Measurements from ENCODE around the gene SCYL1.
A peak's percentile ranks its signal among the peaks of the same experiment; 100 is the strongest.

The SCYL1 gene

DNA sequence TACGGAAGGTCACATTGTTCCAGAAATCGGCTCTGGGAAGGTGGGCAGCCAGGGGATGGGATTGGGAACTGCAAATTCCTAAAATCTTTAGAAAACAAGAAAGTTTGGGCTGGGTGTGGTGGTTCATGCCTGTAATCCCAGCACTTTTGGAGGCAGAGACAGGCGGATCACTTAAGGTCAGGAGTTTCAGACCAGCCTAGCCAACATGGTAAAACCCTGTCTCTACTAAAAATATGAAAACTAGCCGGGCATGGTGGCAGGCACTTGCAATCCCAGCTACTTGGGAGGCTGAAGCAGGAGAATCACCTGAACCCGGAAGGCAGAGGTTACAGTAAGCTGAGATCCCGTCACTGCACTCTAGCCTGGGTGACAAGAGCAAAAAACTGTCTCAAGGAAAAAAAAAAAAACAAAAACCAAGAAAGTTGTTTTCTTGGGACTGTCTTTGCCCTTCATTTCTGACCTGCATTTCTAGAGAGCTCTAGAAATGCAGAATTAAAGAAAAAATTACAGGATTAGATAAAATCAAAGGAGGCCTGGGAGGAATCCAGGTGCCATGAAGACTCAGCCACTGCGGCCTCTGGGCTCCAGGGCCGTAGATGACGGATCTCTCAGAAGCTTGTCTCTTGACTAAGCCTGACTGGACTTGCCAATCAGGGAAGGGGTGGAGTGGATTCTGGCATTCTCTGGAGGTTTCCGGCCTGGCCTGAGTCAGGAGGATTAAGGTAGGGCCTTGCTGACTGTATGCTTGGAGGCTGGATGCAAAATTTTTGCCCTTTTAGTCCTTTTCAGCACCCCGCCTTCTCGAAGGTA is 31.3 kb upstream of the SCYL1 start:
- DNase-seq: no peak

DNA sequence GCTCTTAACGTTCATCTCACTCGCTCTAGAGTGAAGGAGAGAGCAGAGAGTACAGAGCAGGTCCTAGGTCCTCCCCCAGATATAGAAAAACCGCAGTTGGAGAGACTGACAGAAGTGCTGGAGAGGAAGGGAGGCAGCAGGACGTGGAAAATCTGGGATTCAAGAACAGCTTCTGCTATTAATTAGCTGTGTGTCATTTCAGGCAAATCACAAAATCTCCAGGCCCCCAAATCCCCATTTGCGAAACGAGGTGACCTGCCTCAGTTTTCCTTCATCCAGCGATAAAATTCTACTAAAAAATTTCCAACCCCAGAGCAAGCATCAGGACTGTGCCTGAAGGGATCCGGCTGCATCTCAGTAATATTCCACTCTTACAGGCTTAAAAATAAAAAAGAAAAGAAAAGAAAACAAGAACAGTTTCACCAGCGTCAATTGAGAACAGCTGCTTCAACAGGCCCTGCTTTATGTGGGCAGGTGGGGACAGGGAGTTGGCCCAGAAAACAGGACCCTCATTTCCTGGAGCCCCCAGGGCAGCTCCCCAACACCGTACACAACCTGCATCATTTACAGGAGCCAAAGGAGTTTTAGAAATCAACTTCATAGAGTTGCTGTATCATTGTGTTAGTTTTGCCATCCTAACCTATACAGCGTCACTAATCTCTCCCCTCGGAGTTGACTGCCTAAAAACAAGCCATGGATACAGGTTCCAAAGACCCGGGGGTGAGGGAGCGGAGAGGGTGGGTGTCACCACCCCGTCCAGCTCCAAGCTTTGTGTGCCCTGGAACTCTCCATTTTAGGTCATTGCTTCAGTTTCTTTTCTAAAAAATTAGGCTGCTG is 28.4 kb upstream of the SCYL1 start:
- DNase-seq: no peak

DNA sequence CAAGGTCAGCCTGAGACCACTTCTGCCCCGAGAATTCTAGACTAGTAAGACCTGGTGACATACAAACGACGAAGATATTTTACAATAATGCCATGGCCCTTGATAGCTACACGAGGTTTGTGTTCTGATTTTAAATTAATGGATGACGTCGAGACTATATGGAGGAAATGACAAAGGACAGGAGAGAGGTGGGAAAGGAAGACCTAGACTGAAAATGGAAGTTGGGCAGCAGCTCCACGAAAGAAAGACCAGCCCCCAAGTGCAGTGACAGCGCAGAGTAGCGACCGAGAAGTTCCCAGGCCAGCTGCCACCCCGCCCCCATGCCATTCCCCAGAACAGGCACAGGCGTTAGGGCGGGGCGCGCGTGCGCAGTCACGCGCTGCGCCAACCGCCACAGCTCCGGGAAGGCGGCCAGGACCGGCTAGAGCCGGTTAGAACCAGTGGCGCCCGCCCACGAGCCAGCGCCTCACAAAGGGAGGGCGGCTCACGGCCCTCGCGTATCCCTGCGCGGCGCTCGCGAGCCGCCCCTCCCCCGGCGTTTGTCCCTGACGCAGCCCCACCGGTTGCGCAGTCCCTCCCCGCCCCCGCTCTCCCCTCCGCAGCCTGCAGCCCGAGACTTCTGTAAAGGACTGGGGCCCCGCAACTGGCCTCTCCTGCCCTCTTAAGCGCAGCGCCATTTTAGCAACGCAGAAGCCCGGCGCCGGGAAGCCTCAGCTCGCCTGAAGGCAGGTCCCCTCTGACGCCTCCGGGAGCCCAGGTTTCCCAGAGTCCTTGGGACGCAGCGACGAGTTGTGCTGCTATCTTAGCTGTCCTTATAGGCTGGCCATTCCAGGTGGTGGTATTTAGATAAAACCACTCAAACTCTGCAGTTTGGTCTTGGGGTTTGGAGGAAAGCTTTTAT is 27.5 kb upstream of the SCYL1 start:
- DNase-seq: peak; percentile 99

DNA sequence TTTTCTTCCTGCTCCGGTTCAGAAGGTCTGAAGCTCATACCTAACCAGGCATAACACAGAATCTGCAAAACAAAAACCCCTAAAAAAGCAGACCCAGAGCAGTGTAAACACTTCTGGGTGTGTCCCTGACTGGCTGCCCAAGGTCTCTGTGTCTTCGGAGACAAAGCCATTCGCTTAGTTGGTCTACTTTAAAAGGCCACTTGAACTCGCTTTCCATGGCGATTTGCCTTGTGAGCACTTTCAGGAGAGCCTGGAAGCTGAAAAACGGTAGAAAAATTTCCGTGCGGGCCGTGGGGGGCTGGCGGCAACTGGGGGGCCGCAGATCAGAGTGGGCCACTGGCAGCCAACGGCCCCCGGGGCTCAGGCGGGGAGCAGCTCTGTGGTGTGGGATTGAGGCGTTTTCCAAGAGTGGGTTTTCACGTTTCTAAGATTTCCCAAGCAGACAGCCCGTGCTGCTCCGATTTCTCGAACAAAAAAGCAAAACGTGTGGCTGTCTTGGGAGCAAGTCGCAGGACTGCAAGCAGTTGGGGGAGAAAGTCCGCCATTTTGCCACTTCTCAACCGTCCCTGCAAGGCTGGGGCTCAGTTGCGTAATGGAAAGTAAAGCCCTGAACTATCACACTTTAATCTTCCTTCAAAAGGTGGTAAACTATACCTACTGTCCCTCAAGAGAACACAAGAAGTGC is 26.7 kb upstream of the SCYL1 start:
- peak; percentile 68 for DNase-seq

DNA sequence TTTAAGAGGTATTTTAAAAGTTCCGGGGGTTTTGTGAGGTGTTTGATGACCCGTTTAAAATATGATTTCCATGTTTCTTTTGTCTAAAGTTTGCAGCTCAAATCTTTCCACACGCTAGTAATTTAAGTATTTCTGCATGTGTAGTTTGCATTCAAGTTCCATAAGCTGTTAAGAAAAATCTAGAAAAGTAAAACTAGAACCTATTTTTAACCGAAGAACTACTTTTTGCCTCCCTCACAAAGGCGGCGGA is 26.2 kb upstream of the SCYL1 start:
- DNase-seq: no peak

DNA sequence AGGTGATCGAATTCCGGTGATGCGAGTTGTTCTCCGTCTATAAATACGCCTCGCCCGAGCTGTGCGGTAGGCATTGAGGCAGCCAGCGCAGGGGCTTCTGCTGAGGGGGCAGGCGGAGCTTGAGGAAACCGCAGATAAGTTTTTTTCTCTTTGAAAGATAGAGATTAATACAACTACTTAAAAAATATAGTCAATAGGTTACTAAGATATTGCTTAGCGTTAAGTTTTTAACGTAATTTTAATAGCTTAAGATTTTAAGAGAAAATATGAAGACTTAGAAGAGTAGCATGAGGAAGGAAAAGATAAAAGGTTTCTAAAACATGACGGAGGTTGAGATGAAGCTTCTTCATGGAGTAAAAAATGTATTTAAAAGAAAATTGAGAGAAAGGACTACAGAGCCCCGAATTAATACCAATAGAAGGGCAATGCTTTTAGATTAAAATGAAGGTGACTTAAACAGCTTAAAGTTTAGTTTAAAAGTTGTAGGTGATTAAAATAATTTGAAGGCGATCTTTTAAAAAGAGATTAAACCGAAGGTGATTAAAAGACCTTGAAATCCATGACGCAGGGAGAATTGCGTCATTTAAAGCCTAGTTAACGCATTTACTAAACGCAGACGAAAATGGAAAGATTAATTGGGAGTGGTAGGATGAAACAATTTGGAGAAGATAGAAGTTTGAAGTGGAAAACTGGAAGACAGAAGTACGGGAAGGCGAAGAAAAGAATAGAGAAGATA is 25.7 kb upstream of the SCYL1 start, which contains the start of gene MALAT1:
TSS of gene MALAT1 (plus strand) at position 69 of the 736 bp plus-strand sequence.
- DNase-seq: peak; percentile 94

DNA sequence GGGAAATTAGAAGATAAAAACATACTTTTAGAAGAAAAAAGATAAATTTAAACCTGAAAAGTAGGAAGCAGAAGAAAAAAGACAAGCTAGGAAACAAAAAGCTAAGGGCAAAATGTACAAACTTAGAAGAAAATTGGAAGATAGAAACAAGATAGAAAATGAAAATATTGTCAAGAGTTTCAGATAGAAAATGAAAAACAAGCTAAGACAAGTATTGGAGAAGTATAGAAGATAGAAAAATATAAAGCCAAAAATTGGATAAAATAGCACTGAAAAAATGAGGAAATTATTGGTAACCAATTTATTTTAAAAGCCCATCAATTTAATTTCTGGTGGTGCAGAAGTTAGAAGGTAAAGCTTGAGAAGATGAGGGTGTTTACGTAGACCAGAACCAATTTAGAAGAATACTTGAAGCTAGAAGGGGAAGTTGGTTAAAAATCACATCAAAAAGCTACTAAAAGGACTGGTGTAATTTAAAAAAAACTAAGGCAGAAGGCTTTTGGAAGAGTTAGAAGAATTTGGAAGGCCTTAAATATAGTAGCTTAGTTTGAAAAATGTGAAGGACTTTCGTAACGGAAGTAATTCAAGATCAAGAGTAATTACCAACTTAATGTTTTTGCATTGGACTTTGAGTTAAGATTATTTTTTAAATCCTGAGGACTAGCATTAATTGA is 25.0 kb upstream of the SCYL1 start:
- no peak for DNase-seq

DNA sequence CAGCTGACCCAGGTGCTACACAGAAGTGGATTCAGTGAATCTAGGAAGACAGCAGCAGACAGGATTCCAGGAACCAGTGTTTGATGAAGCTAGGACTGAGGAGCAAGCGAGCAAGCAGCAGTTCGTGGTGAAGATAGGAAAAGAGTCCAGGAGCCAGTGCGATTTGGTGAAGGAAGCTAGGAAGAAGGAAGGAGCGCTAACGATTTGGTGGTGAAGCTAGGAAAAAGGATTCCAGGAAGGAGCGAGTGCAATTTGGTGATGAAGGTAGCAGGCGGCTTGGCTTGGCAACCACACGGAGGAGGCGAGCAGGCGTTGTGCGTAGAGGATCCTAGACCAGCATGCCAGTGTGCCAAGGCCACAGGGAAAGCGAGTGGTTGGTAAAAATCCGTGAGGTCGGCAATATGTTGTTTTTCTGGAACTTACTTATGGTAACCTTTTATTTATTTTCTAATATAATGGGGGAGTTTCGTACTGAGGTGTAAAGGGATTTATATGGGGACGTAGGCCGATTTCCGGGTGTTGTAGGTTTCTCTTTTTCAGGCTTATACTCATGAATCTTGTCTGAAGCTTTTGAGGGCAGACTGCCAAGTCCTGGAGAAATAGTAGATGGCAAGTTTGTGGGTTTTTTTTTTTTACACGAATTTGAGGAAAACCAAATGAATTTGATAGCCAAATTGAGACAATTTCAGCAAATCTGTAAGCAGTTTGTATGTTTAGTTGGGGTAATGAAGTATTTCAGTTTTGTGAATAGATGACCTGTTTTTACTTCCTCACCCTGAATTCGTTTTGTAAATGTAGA is 24.3 kb upstream of the SCYL1 start:
- peak; percentile 43 for DNase-seq

DNA sequence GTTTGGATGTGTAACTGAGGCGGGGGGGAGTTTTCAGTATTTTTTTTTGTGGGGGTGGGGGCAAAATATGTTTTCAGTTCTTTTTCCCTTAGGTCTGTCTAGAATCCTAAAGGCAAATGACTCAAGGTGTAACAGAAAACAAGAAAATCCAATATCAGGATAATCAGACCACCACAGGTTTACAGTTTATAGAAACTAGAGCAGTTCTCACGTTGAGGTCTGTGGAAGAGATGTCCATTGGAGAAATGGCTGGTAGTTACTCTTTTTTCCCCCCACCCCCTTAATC is 23.8 kb upstream of the SCYL1 start:
- DNase-seq: no peak

DNA sequence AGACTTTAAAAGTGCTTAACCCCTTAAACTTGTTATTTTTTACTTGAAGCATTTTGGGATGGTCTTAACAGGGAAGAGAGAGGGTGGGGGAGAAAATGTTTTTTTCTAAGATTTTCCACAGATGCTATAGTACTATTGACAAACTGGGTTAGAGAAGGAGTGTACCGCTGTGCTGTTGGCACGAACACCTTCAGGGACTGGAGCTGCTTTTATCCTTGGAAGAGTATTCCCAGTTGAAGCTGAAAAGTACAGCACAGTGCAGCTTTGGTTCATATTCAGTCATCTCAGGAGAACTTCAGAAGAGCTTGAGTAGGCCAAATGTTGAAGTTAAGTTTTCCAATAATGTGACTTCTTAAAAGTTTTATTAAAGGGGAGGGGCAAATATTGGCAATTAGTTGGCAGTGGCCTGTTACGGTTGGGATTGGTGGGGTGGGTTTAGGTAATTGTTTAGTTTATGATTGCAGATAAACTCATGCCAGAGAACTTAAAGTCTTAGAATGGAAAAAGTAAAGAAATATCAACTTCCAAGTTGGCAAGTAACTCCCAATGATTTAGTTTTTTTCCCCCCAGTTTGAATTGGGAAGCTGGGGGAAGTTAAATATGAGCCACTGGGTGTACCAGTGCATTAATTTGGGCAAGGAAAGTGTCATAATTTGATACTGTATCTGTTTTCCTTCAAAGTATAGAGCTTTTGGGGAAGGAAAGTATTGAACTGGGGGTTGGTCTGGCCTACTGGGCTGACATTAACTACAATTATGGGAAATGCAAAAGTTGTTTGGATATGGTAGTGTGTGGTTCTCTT is 23.2 kb upstream of the SCYL1 start:
- DNase-seq: no peak

DNA sequence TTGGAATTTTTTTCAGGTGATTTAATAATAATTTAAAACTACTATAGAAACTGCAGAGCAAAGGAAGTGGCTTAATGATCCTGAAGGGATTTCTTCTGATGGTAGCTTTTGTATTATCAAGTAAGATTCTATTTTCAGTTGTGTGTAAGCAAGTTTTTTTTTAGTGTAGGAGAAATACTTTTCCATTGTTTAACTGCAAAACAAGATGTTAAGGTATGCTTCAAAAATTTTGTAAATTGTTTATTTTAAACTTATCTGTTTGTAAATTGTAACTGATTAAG is 22.7 kb upstream of the SCYL1 start:
- DNase-seq: no peak

DNA sequence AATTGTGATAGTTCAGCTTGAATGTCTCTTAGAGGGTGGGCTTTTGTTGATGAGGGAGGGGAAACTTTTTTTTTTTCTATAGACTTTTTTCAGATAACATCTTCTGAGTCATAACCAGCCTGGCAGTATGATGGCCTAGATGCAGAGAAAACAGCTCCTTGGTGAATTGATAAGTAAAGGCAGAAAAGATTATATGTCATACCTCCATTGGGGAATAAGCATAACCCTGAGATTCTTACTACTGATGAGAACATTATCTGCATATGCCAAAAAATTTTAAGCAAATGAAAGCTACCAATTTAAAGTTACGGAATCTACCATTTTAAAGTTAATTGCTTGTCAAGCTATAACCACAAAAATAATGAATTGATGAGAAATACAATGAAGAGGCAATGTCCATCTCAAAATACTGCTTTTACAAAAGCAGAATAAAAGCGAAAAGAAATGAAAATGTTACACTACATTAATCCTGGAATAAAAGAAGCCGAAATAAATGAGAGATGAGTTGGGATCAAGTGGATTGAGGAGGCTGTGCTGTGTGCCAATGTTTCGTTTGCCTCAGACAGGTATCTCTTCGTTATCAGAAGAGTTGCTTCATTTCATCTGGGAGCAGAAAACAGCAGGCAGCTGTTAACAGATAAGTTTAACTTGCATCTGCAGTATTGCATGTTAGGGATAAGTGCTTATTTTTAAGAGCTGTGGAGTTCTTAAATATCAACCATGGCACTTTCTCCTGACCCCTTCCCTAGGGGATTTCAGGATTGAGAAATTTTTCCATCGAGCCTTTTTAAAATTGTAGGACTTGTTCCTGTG is 22.1 kb upstream of the SCYL1 start:
- no peak for DNase-seq

DNA sequence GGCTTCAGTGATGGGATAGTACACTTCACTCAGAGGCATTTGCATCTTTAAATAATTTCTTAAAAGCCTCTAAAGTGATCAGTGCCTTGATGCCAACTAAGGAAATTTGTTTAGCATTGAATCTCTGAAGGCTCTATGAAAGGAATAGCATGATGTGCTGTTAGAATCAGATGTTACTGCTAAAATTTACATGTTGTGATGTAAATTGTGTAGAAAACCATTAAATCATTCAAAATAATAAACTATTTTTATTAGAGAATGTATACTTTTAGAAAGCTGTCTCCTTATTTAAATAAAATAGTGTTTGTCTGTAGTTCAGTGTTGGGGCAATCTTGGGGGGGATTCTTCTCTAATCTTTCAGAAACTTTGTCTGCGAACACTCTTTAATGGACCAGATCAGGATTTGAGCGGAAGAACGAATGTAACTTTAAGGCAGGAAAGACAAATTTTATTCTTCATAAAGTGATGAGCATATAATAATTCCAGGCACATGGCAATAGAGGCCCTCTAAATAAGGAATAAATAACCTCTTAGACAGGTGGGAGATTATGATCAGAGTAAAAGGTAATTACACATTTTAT is 21.4 kb upstream of the SCYL1 start:
- DNase-seq: no peak

DNA sequence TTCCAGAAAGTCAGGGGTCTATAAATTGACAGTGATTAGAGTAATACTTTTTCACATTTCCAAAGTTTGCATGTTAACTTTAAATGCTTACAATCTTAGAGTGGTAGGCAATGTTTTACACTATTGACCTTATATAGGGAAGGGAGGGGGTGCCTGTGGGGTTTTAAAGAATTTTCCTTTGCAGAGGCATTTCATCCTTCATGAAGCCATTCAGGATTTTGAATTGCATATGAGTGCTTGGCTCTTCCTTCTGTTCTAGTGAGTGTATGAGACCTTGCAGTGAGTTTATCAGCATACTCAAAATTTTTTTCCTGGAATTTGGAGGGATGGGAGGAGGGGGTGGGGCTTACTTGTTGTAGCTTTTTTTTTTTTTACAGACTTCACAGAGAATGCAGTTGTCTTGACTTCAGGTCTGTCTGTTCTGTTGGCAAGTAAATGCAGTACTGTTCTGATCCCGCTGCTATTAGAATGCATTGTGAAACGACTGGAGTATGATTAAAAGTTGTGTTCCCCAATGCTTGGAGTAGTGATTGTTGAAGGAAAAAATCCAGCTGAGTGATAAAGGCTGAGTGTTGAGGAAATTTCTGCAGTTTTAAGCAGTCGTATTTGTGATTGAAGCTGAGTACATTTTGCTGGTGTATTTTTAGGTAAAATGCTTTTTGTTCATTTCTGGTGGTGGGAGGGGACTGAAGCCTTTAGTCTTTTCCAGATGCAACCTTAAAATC is 20.8 kb upstream of the SCYL1 start:
- no peak for DNase-seq

DNA sequence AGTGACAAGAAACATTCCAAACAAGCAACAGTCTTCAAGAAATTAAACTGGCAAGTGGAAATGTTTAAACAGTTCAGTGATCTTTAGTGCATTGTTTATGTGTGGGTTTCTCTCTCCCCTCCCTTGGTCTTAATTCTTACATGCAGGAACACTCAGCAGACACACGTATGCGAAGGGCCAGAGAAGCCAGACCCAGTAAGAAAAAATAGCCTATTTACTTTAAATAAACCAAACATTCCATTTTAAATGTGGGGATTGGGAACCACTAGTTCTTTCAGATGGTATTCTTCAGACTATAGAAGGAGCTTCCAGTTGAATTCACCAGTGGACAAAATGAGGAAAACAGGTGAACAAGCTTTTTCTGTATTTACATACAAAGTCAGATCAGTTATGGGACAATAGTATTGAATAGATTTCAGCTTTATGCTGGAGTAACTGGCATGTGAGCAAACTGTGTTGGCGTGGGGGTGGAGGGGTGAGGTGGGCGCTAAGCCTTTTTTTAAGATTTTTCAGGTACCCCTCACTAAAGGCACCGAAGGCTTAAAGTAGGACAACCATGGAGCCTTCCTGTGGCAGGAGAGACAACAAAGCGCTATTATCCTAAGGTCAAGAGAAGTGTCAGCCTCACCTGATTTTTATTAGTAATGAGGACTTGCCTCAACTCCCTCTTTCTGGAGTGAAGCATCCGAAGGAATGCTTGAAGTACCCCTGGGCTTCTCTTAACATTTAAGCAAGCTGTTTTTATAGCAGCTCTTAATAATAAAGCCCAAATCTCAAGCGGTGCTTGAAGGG is 20.0 kb upstream of the SCYL1 start:
- DNase-seq: no peak

DNA sequence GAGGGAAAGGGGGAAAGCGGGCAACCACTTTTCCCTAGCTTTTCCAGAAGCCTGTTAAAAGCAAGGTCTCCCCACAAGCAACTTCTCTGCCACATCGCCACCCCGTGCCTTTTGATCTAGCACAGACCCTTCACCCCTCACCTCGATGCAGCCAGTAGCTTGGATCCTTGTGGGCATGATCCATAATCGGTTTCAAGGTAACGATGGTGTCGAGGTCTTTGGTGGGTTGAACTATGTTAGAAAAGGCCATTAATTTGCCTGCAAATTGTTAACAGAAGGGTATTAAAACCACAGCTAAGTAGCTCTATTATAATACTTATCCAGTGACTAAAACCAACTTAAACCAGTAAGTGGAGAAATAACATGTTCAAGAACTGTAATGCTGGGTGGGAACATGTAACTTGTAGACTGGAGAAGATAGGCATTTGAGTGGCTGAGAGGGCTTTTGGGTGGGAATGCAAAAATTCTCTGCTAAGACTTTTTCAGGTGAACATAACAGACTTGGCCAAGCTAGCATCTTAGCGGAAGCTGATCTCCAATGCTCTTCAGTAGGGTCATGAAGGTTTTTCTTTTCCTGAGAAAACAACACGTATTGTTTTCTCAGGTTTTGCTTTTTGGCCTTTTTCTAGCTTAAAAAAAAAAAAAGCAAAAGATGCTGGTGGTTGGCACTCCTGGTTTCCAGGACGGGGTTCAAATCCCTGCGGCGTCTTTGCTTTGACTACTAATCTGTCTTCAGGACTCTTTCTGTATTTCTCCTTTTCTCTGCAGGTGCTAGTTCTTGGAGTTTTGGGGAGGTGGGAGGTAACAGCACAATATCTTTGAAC is 19.2 kb upstream of the SCYL1 start:
- DNase-seq: no peak

Data from CD4-positive, alpha-beta T cell treated with Interleukin-6 for 4 hours (primary cell).